BLaER1 treated with 17β-estradiol and CSF1 and Interleukin-3, amounts not matched to agents 10 nM and 100 nM (cell line): ENCODE data around the gene FOXP1.

Experiments
- H3K27ac ChIP-seq, 11 experiments: shearing (Covaris generic); formaldehyde crosslinking; 2 replicates each; pipeline ENCODE4 v1.8.1; 2022
- H3K27me3 ChIP-seq, 11 experiments: shearing (Covaris generic); formaldehyde crosslinking; 2 replicates each; pipeline ENCODE4 v1.8.1; 2022
- H3K36me3 ChIP-seq, 11 experiments: shearing (Covaris generic); formaldehyde crosslinking; 2 replicates each; pipeline ENCODE4 v1.8.1; 2022
- H3K4me1 ChIP-seq, 10 experiments: shearing (Covaris generic); formaldehyde crosslinking; 2 replicates each; pipeline ENCODE4 v1.8.1; 2022
- H3K4me2 ChIP-seq, 11 experiments: shearing (Covaris generic); formaldehyde crosslinking; 2 replicates each; pipeline ENCODE4 v1.8.1; 2022
- H3K4me3 ChIP-seq, 10 experiments: shearing (Covaris generic); formaldehyde crosslinking; 2 replicates each; pipeline ENCODE4 v1.8.1; 2022
- H3K9ac ChIP-seq, 11 experiments: shearing (Covaris generic); formaldehyde crosslinking; 2 replicates each; pipeline ENCODE4 v1.8.1; 2022
- H3K9me3 ChIP-seq, 11 experiments: shearing (Covaris generic); formaldehyde crosslinking; replicated peaks in 1 of 11; 2 replicates each; pipeline ENCODE4 v1.8.1; 2022
- H4K20me1 ChIP-seq, 11 experiments: shearing (Covaris generic); formaldehyde crosslinking; 2 replicates each; pipeline ENCODE4 v1.8.1; 2022
- Cebpa-rat ChIP-seq, 11 experiments: shearing (Covaris generic); IDR thresholded peaks; 2 replicates each; pipeline ENCODE4 v1.8.1; 2022

The FOXP1 gene

GRCh38 chr3:71497367-71497897 is 86.1 kb downstream of the FOXP1 start:
- Histone ChIP-seq H4K20me1 (no peaks in the 10 kb centered on the region), H3K4me3 (no peak overlapping the region), H3K4me1 (peaks cover 18 to 64% (median 52%) of the 10 kb centered on the region in 10 experiments), H3K27ac (no peak overlapping the region), H3K9ac (no peak overlapping the region), H3K9me3 (no peaks in the 10 kb centered on the region; a peak in 2 of 22 replicates), H3K27me3 (no peaks in the 10 kb centered on the region), H3K4me2 (peak overlapping the region in 5 of 11 experiments; percentile 13 to 73 (median 67); a peak in 6 of 22 replicates), H3K36me3 (peaks cover 0 to 3% (median 0%) of the 10 kb centered on the region in 11 experiments; a peak in 3 of 22 replicates)
- TF ChIP-seq Cebpa-rat (IDR thresholded peaks at IDR 0.05) = no peak

- TF ChIP-seq Cebpa-rat (IDR thresholded peaks at IDR 0.05) = no peak; a peak in 1 of 22 replicates
- no peaks in the 10 kb centered on the region for H3K27me3 ChIP-seq
- H3K9me3 ChIP-seq = peaks cover 0 to 9% (median 6%) of the 10 kb centered on the region in 11 experiments; a peak in 18 of 22 replicates
- peak overlapping the region; percentile 51 to 80 (median 65) for H3K4me2 ChIP-seq
- peak overlapping the region in 1 of 10 experiments; percentile 5; a peak in 2 of 20 replicates for H3K4me3 ChIP-seq
- H3K4me1 ChIP-seq = peaks cover 18 to 49% (median 36%) of the 10 kb centered on the region in 10 experiments
- peak overlapping the region in 10 of 11 experiments; percentile 20 to 67 (median 44); a peak in 16 of 22 replicates for H3K27ac ChIP-seq
- peaks cover 0 to 17% (median 0%) of the 10 kb centered on the region in 11 experiments; a peak in 6 of 22 replicates for H3K36me3 ChIP-seq
- no peaks in the 10 kb centered on the region for H4K20me1 ChIP-seq
- H3K9ac ChIP-seq = peak overlapping the region in 10 of 11 experiments; percentile 8 to 54 (median 34); a peak in 10 of 22 replicates
These were observed 87.6 kb downstream of the FOXP1 start for GRCh38 chr3:71495708-71496472.

GRCh38 chr3:71494212-71494611 is 89.3 kb downstream of the FOXP1 start:
- peaks cover 0 to 20% (median 0%) of the 10 kb centered on the region in 11 experiments; a peak in 6 of 22 replicates for H3K36me3 ChIP-seq
- no peaks in the 10 kb centered on the region for H3K27me3 ChIP-seq
- no peaks in the 10 kb centered on the region for H4K20me1 ChIP-seq
- H3K4me3 ChIP-seq = no peak overlapping the region
- peaks cover 14 to 32% (median 22%) of the 10 kb centered on the region in 10 experiments for H3K4me1 ChIP-seq
- H3K4me2 ChIP-seq = no peak overlapping the region
- H3K9ac ChIP-seq = no peak overlapping the region
- no peak overlapping the region for H3K27ac ChIP-seq
- TF ChIP-seq Cebpa-rat (IDR thresholded peaks at IDR 0.05) = no peak
- peaks cover 0 to 13% (median 7%) of the 10 kb centered on the region in 11 experiments; a peak in 18 of 22 replicates for H3K9me3 ChIP-seq

GRCh38 chr3:71492974-71493771 is 90.4 kb downstream of the FOXP1 start:
- H3K9ac ChIP-seq = no peak overlapping the region
- no peaks in the 10 kb centered on the region for H3K27me3 ChIP-seq
- peaks cover 14 to 27% (median 20%) of the 10 kb centered on the region in 10 experiments for H3K4me1 ChIP-seq
- H3K27ac ChIP-seq = no peak overlapping the region
- peaks cover 0 to 13% (median 7%) of the 10 kb centered on the region in 11 experiments; a peak in 18 of 22 replicates for H3K9me3 ChIP-seq
- TF ChIP-seq Cebpa-rat (IDR thresholded peaks at IDR 0.05) = no peak
- no peak overlapping the region for H3K4me3 ChIP-seq
- no peak overlapping the region for H3K4me2 ChIP-seq
- no peaks in the 10 kb centered on the region for H4K20me1 ChIP-seq
- peaks cover 0 to 20% (median 0%) of the 10 kb centered on the region in 11 experiments; a peak in 6 of 22 replicates for H3K36me3 ChIP-seq

- H4K20me1 ChIP-seq = no peaks in the 10 kb centered on the region
- TF ChIP-seq Cebpa-rat (IDR thresholded peaks at IDR 0.05) = no peak
- no peak overlapping the region for H3K27ac ChIP-seq
- peaks cover 0 to 20% (median 0%) of the 10 kb centered on the region in 11 experiments; a peak in 6 of 22 replicates for H3K36me3 ChIP-seq
- peaks cover 0 to 13% (median 7%) of the 10 kb centered on the region in 11 experiments; a peak in 18 of 22 replicates for H3K9me3 ChIP-seq
- peaks cover 14 to 21% (median 18%) of the 10 kb centered on the region in 10 experiments for H3K4me1 ChIP-seq
- H3K9ac ChIP-seq = no peak overlapping the region
- H3K4me2 ChIP-seq = no peak overlapping the region
- H3K4me3 ChIP-seq = no peak overlapping the region
- no peaks in the 10 kb centered on the region for H3K27me3 ChIP-seq
These were observed 91.0 kb downstream of the FOXP1 start for GRCh38 chr3:71492566-71492965.

GRCh38 chr3:71491154-71491752 is 92.3 kb downstream of the FOXP1 start:
- Histone ChIP-seq H3K4me2 (no peak overlapping the region), H3K9ac (no peak overlapping the region), H3K4me3 (no peak overlapping the region), H3K4me1 (peaks cover 7 to 9% (median 8%) of the 10 kb centered on the region in 10 experiments), H3K27ac (no peak overlapping the region), H4K20me1 (no peaks in the 10 kb centered on the region), H3K27me3 (no peaks in the 10 kb centered on the region), H3K36me3 (peaks cover 0 to 20% (median 0%) of the 10 kb centered on the region in 11 experiments; a peak in 6 of 22 replicates), H3K9me3 (peaks cover 0 to 13% (median 7%) of the 10 kb centered on the region in 11 experiments; a peak in 18 of 22 replicates)
- no peak for TF ChIP-seq Cebpa-rat (IDR thresholded peaks at IDR 0.05)

GRCh38 chr3:71490692-71491091 is 92.8 kb downstream of the FOXP1 start:
- no peak for TF ChIP-seq Cebpa-rat (IDR thresholded peaks at IDR 0.05)
- no peak overlapping the region for H3K4me3 ChIP-seq

GRCh38 chr3:71489315-71489761 is 94.2 kb downstream of the FOXP1 start:
- Histone ChIP-seq H3K4me1 (no peaks in the 10 kb centered on the region), H3K4me3 (no peak overlapping the region), H3K4me2 (no peak overlapping the region), H3K9me3 (peaks cover 0 to 13% (median 7%) of the 10 kb centered on the region in 11 experiments; a peak in 18 of 22 replicates), H3K9ac (no peak overlapping the region), H3K36me3 (peaks cover 0 to 20% (median 0%) of the 10 kb centered on the region in 11 experiments; a peak in 6 of 22 replicates), H3K27ac (no peak overlapping the region), H3K27me3 (no peaks in the 10 kb centered on the region), H4K20me1 (no peaks in the 10 kb centered on the region)
- no peak for TF ChIP-seq Cebpa-rat (IDR thresholded peaks at IDR 0.05)

More at GRCh38 chr3:71490692-71491091, 92.8 kb downstream of the FOXP1 start:
- Histone ChIP-seq H3K9ac (no peak overlapping the region), H3K9me3 (peaks cover 0 to 13% (median 7%) of the 10 kb centered on the region in 11 experiments; a peak in 18 of 22 replicates), H3K4me2 (no peak overlapping the region), H3K27ac (no peak overlapping the region), H3K36me3 (peaks cover 0 to 20% (median 0%) of the 10 kb centered on the region in 11 experiments; a peak in 6 of 22 replicates), H3K27me3 (no peaks in the 10 kb centered on the region), H4K20me1 (no peaks in the 10 kb centered on the region), H3K4me1 (peaks cover 1 to 3% (median 2%) of the 10 kb centered on the region in 10 experiments; a peak in 17 of 20 replicates)
